HCT116 (cell line): Measurements from ENCODE around the gene VAV2. TPM values are rescaled to one million over a fixed set of nuclear protein-coding genes. Genes with fewer than 3 reads are reported as not detected.

Experiments
- ATAC-seq: fragments of 200-7000 bp; cut with Tn5 transposase; 2 replicates; pipeline ENCODE4 v1.9.1; 2020; ENCODE audit warnings: mild to moderate bottlenecking, moderate library complexity
- BruUV-seq: library from RNA; stranded (reverse); fragments of 400-500 nt; replicated peaks from 2 replicates; lab custom pipeline; 2021; lab: Mats Ljungman, UMichigan
- CTCF ChIA-PET: fragments of 300-600 bp; sonication (Branson Sonifier 250); formaldehyde crosslinking; loops from one replicate; lab custom pipeline; 2021; ENCODE audit warnings: antibody characterized with exemption; lab: Charles Lee
- POLR2A ChIA-PET: fragments of 300-600, 350-600 bp; sonication (Branson Sonifier 250); formaldehyde crosslinking; loops from one replicate; lab custom pipeline; 2021; ENCODE audit warnings: antibody characterized with exemption; lab: Charles Lee
- RAD21 ChIA-PET, 2 experiments: fragments of 300-600 bp; sonication (Branson Sonifier 250); formaldehyde crosslinking; loops; one replicate each; lab custom pipeline; 2023; ENCODE audit warnings: low total read pairs in 2 of 2; ENCODE audit not compliant: uncharacterized antibody in 2 of 2, unreplicated experiment in 2 of 2, low non-redundant PET in 1 of 2; lab: Charles Lee
- DNase-seq: peaks from one replicate; pipeline ENCODE4 v3.0.0-alpha.2; 2010; ENCODE audit warnings: low read depth, low spot score
- H2AFZ ChIP-seq: fragments of 200-600 bp; shearing (Covaris generic), sonication (generic); 2 replicates; pipeline ENCODE4 v1.6.1; 2017; ENCODE audit warnings: low read depth, mixed run types, mixed read lengths, antibody characterized with exemption, low read length; ENCODE audit not compliant: poor library complexity, severe bottlenecking
- H3K27ac ChIP-seq: 2 replicates; pipeline ENCODE4 v1.5.1; 2012; ENCODE audit warnings: low read depth, low read length
- H3K27me3 ChIP-seq: fragments of 200-600 bp; sonication (generic); 2 replicates; pipeline ENCODE4 v1.6.1; 2016; ENCODE audit warnings: mixed run types, low read length, mixed read lengths; ENCODE audit not compliant: insufficient read depth
- H3K36me3 ChIP-seq, 2 experiments: fragments of 200-500 bp in 1 of 2; fragments of 200-600 bp in 1 of 2; sonication (Bioruptor generic) in 1 of 2; sonication (generic) in 1 of 2; 2 replicates each; pipeline versions ENCODE4 v1.5.1 to v1.6.1; 2014 to 2016; ENCODE audit warnings: low read length in 2 of 2, inconsistent platforms in 1 of 2, mixed read lengths in 1 of 2, mixed run types in 1 of 2; ENCODE audit not compliant: insufficient read depth in 2 of 2, control insufficient read depth in 1 of 2
- H3K4me1 ChIP-seq, 2 experiments: fragments of 200-600 bp in 1 of 2; sonication (generic) in 1 of 2; 2 replicates each; pipeline versions ENCODE4 v1.5.1 to v1.6.1; 2012 to 2017; ENCODE audit warnings: low read length in 2 of 2, inconsistent platforms in 1 of 2, mild to moderate bottlenecking in 1 of 2, mixed read lengths in 1 of 2, mixed run types in 1 of 2, moderate library complexity in 1 of 2; ENCODE audit not compliant: insufficient read depth in 2 of 2, control insufficient read depth in 1 of 2
- H3K4me2 ChIP-seq: fragments of 200-600 bp; sonication (generic); 2 replicates; pipeline ENCODE4 v1.6.1; 2017; ENCODE audit warnings: mixed run types, low read length, mixed read lengths
- H3K4me3 ChIP-seq, 2 experiments: fragments of 200-600 bp in 1 of 2; sonication (generic) in 1 of 2; replicated peaks in 1 of 2; 2 replicates each; pipeline ENCODE4 v1.5.1; 2011 to 2016; ENCODE audit warnings: low read length in 2 of 2, control low read depth in 1 of 2, low read depth in 1 of 2, mild to moderate bottlenecking in 1 of 2, mixed read lengths in 1 of 2, mixed run types in 1 of 2
- H3K79me2 ChIP-seq: fragments of 200-600 bp; sonication (generic); 2 replicates; pipeline ENCODE4 v1.6.1; 2017; ENCODE audit warnings: mild to moderate bottlenecking, mixed run types, low read length, moderate library complexity, mixed read lengths; ENCODE audit not compliant: insufficient read depth
- H3K9ac ChIP-seq: fragments of 200-600 bp; sonication (generic); 2 replicates; pipeline ENCODE4 v1.6.1; 2016; ENCODE audit warnings: low read length, mixed read lengths
- H3K9me2 ChIP-seq: fragments of 200-600 bp; sonication (generic), shearing (Covaris generic); 2 replicates; pipeline ENCODE4 v1.6.1; 2017; ENCODE audit warnings: mixed run types, mild to moderate bottlenecking, moderate library complexity; ENCODE audit not compliant: insufficient read depth
- H3K9me3 ChIP-seq, 2 experiments: fragments of 200-500 bp in 1 of 2; fragments of 200-600 bp in 1 of 2; sonication (Bioruptor generic) in 1 of 2; sonication (generic) in 1 of 2; 2 replicates each; pipeline ENCODE4 v1.6.1; 2014 to 2017; ENCODE audit warnings: low read length in 2 of 2, mixed read lengths in 2 of 2, inconsistent platforms in 1 of 2, low read depth in 1 of 2, mild to moderate bottlenecking in 1 of 2, mixed run types in 1 of 2, moderate library complexity in 1 of 2; ENCODE audit not compliant: control insufficient read depth in 1 of 2, insufficient read depth in 1 of 2
- H4K20me1 ChIP-seq: fragments of 200-600 bp; sonication (generic), shearing (Covaris generic); 2 replicates; pipeline ENCODE4 v1.6.1; 2017; ENCODE audit warnings: mixed run types, mild to moderate bottlenecking, moderate library complexity; ENCODE audit not compliant: insufficient read depth
- CBX3 ChIP-seq: IDR thresholded peaks from 2 replicates; pipeline ENCODE4 v1.6.1; 2012; ENCODE audit warnings: low read depth
- CEBPB ChIP-seq: IDR thresholded peaks from 2 replicates; pipeline ENCODE4 v1.6.1; 2012; ENCODE audit warnings: low read depth
- ELF1 ChIP-seq: IDR thresholded peaks from 2 replicates; pipeline ENCODE4 v1.6.1; 2012; ENCODE audit warnings: low read depth, borderline replicate concordance
- EZH2phosphoT487 ChIP-seq: fragments of 200-600 bp; IDR thresholded peaks from 2 replicates; pipeline ENCODE4 v1.6.1; 2018; ENCODE audit warnings: antibody characterized with exemption, borderline replicate concordance
- FOSL1 ChIP-seq: IDR thresholded peaks from 2 replicates; pipeline ENCODE4 v1.6.1; 2012; ENCODE audit warnings: low read depth
- RAD21 ChIP-seq: IDR thresholded peaks from 2 replicates; pipeline ENCODE4 v1.6.1; 2012; ENCODE audit warnings: low read depth, mild to moderate bottlenecking
- YY1 ChIP-seq: IDR thresholded peaks from 2 replicates; pipeline ENCODE4 v1.6.1; 2011; ENCODE audit warnings: low read length, low read depth, moderate library complexity, mild to moderate bottlenecking; ENCODE audit not compliant: insufficient replicate concordance; ENCODE audit errors: extremely low read depth
- ZBTB33 ChIP-seq: IDR thresholded peaks from 2 replicates; pipeline ENCODE4 v1.6.1; 2011; ENCODE audit warnings: mild to moderate bottlenecking, low read length, moderate library complexity; ENCODE audit not compliant: insufficient replicate concordance; ENCODE audit errors: extremely low read depth
- intact Hi-C: fragments of 100-400 bp; cut with micrococcal nuclease; formaldehyde crosslinking; loops from 2 replicates; pipeline ENCODE4 v1.10.0; 2022
- total RNA-seq: library from RNA; stranded (reverse); gene quantifications from one replicate; pipeline ENCODE4 v1.2.1, GENCODE V29; 2021; ENCODE audit not compliant: unreplicated experiment

The VAV2 gene
- total RNA-seq, 1 experiment from 2014 or later: 33.2 TPM

GRCh38 chr9:133797406-133798105 is 194.6 kb downstream of the VAV2 start:
- ChIA-PET POLR2A (no interaction called here), RAD21 (no interaction called here), CTCF (interaction anchor here (0.9 kb wide), 1 partner anchor 197 kb away, joined by 4 read pairs; no protein-coding TSS in a partner anchor)
- intact Hi-C loops: no loop called here
- no peak for DNase-seq
- Histone ChIP-seq H3K79me2 (no peaks in the 10 kb centered on the region), H3K9me2 (no peaks in the 10 kb centered on the region), H2AFZ (no peak overlapping the region), H3K36me3 (no peaks in the 10 kb centered on the region), H3K4me1 (peaks cover 2 to 7% of the 10 kb centered on the region in 2 experiments; a peak in 2 of 4 replicates), H4K20me1 (no peaks in the 10 kb centered on the region), H3K4me3 (no peak overlapping the region), H3K9ac (no peak overlapping the region), H3K9me3 (no peaks in the 10 kb centered on the region), H3K27me3 (no peaks in the 10 kb centered on the region), H3K27ac (no peak overlapping the region), H3K4me2 (no peak overlapping the region)
- TF ChIP-seq YY1: no peak
- no TSS peak for BruUV-seq
- no peak for ATAC-seq

DNA sequence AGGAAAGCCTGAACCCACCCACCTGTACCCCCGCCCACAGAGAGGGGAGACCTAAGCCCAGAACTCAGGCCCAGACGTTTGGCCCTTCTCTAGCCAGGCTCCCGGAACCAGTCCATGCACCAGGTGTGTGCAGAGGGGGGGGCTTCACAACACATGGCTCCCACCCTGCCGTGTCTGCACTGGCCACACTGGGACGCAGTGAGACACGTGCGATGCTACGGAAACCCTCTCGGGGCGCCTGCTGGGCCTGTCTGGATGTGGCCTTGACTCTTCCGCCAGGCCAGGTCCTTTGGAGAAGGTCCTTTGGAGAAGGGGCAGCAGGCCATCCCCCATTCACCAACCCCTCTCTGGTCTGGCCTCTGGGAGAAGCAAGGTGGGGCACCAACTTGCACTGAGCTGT is 195.6 kb downstream of the VAV2 start:
- DNase-seq (no peak), ATAC-seq (no peak)
- BruUV-seq: no TSS peak
- H3K27me3 ChIP-seq: no peaks in the 10 kb centered on the region
- ChIA-PET POLR2A (no interaction called here), CTCF (no interaction called here), RAD21 (no interaction called here)
- H3K27ac ChIP-seq: no peak overlapping the region
- intact Hi-C loops: no loop called here
- H3K36me3 ChIP-seq: no peaks in the 10 kb centered on the region
- no peaks in the 10 kb centered on the region for H4K20me1 ChIP-seq
- H3K4me3 ChIP-seq: no peak overlapping the region
- H3K9ac ChIP-seq: no peak overlapping the region
- no peaks in the 10 kb centered on the region for H3K9me3 ChIP-seq
- TF ChIP-seq FOSL1: no peak
- no peak for TF ChIP-seq ELF1
- TF ChIP-seq ZBTB33: no peak
- no peak for TF ChIP-seq RAD21
- TF ChIP-seq YY1: no peak
- TF ChIP-seq CBX3: no peak
- no peak for TF ChIP-seq EZH2phosphoT487
- no peak for TF ChIP-seq CEBPB
- no peaks in the 10 kb centered on the region for H3K9me2 ChIP-seq
- no peaks in the 10 kb centered on the region for H3K79me2 ChIP-seq
- no peak overlapping the region for H2AFZ ChIP-seq
- H3K4me1 ChIP-seq: peaks cover 2 to 7% of the 10 kb centered on the region in 2 experiments; a peak in 2 of 4 replicates
- H3K4me2 ChIP-seq: no peak overlapping the region
